GM21390 (cell line): ENCODE results near the gene C1orf198.

Source experiments
- ATAC-seq: cut with Tn5 transposase; IDR thresholded peaks from one replicate; pipeline ENCODE4 v1.9.1; 2021; ENCODE audit not compliant: unreplicated experiment

C1orf198 gene

GRCh38 chr1:230788561-230789275, 79.6 kb downstream of the C1orf198 start:
- no peak for ATAC-seq

GRCh38 chr1:230787471-230787870, 80.8 kb downstream of the C1orf198 start:
- ATAC-seq: no peak
